Gastroesophageal sphincter (tissue), 4 donors: ENCODE measurements around the gene COL8A1. TPM values are rescaled to one million over a fixed set of nuclear protein-coding genes. Genes with fewer than 3 reads are reported as not detected.
A peak's percentile ranks its signal among the peaks of the same experiment; 100 is the strongest.

Experiments
- ATAC-seq: fragments of 150-250 bp; one replicate; pipeline ENCODE4 v1.9.1; 2016; ENCODE audit warnings: mild to moderate bottlenecking, moderate library complexity
- H3K27ac ChIP-seq, 4 donors: fragments of 200-600 bp; sonication (generic) in 3 of 4; 1 replicate in 3 of 4; 2 replicates in 1 of 4; pipeline ENCODE4 v1.5.1; 2016 to 2019
- H3K27me3 ChIP-seq: fragments of 200-600 bp; sonication (generic); one replicate; pipeline ENCODE4 v1.5.1; 2019
- H3K36me3 ChIP-seq, 2 donors: fragments of 200-600 bp; sonication (generic); one replicate each; pipeline ENCODE4 v1.5.1; 2019; ENCODE audit warnings: control low read depth in 1 of 2
- H3K4me1 ChIP-seq, 3 donors: fragments of 200-600 bp; sonication (generic); 1 replicate in 2 of 3; 2 replicates in 1 of 3; pipeline ENCODE4 v1.5.1; 2016 to 2019; ENCODE audit warnings: control low read depth in 2 of 3
- H3K4me3 ChIP-seq, 2 donors: fragments of 200-600 bp; sonication (generic); one replicate each; pipeline ENCODE4 v1.5.1; 2019; ENCODE audit warnings: mild to moderate bottlenecking in 1 of 2, moderate library complexity in 1 of 2
- H3K9me3 ChIP-seq, 3 donors: fragments of 200-600 bp; sonication (generic); one replicate each; pipeline ENCODE4 v1.5.1; 2017 to 2019; ENCODE audit warnings: control low read depth in 2 of 3
- EP300 ChIP-seq: sonication (generic); formaldehyde crosslinking; IDR thresholded peaks from one replicate; pipeline ENCODE4 v1.6.1; 2017; ENCODE audit warnings: antibody characterized with exemption, mild to moderate bottlenecking
- POLR2A ChIP-seq, 2 donors: fragments of 450-650 bp; IDR thresholded peaks; one replicate each; pipeline ENCODE4 v1.6.1; 2017; ENCODE audit warnings: antibody characterized with exemption in 2 of 2, mild to moderate bottlenecking in 2 of 2, moderate library complexity in 1 of 2
- POLR2AphosphoS5 ChIP-seq: sonication (generic); formaldehyde crosslinking; IDR thresholded peaks from one replicate; pipeline ENCODE4 v1.6.1; 2017; ENCODE audit warnings: antibody characterized with exemption
- whole genome bisulfite sequencing, 2 donors: methylation state at CpG; one replicate each; pipeline ENCODE4 v1.1.5; 2018; ENCODE audit warnings: low coverage in 1 of 2; 5-methylcytosine and 5-hydroxymethylcytosine counted together
- total RNA-seq, 4 donors: library from RNA; depleted of rRNA; stranded (reverse); fragments of >200 nt; gene quantifications; one replicate each; pipeline ENCODE4 v1.1.0, GENCODE V29; 2016
- TF ChIP-seq, protein P1 (sequence below), 4 experiments: fragments of 200-600 bp in 2 of 4; fragments of 450-650 bp in 2 of 4; sonication (generic) in 1 of 4; IDR thresholded peaks; one replicate each; pipeline ENCODE4 v1.5.1; 2017 to 2019; ENCODE audit warnings: antibody characterized with exemption in 4 of 4, mild to moderate bottlenecking in 2 of 4, moderate library complexity in 2 of 4

Gene COL8A1
- total RNA-seq, 4 donors from 2014 or later: 20.3 to 136 (median 80.1) TPM

DNA sequence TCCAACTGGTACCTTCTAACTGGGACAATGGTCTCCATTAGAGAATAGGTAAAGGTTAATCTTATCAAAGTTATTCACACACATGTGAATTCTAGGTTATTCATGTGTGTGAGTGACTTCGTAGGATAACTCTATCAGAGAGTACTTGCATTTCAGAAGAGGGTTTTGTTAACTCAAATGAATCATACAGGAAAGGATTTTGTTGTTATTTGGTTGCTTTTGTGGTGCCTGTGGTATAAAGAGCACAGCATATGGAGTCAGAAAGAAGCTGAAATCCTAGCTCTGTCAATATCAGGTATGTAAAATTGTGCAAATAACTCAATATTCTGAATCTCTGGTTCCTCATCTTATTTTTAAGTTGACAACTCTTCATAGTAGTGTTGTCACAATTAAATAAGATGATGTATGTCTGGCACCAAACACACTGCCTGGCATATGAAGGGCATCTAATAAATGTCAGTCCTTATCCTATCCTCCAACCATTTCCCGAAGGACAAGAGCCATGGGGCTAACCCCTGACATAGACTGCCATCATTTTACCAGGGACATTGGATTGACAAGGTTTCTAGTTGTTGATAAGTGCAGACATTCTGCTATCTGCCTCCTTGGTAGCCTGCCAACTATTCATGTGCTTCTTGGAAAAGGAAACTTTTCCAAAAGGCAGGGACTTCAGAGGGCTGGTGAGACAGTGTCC is 130.6 kb downstream of the COL8A1 start:
- no peak for ATAC-seq
- Histone ChIP-seq H3K27me3 (no peaks in the 10 kb centered on the region), H3K27ac (no peak overlapping the region), H3K36me3 (no peaks in the 10 kb centered on the region), H3K9me3 (no peaks in the 10 kb centered on the region), H3K4me1 (no peaks in the 10 kb centered on the region), H3K4me3 (no peak overlapping the region)
- WGBS, 2 donors: 85 to 95% methylated on average over 2 of the region's 2 CpGs
- TF ChIP-seq EP300: no peak
- TF ChIP-seq, protein P1, sequence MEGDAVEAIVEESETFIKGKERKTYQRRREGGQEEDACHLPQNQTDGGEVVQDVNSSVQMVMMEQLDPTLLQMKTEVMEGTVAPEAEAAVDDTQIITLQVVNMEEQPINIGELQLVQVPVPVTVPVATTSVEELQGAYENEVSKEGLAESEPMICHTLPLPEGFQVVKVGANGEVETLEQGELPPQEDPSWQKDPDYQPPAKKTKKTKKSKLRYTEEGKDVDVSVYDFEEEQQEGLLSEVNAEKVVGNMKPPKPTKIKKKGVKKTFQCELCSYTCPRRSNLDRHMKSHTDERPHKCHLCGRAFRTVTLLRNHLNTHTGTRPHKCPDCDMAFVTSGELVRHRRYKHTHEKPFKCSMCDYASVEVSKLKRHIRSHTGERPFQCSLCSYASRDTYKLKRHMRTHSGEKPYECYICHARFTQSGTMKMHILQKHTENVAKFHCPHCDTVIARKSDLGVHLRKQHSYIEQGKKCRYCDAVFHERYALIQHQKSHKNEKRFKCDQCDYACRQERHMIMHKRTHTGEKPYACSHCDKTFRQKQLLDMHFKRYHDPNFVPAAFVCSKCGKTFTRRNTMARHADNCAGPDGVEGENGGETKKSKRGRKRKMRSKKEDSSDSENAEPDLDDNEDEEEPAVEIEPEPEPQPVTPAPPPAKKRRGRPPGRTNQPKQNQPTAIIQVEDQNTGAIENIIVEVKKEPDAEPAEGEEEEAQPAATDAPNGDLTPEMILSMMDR (IDR thresholded peaks at IDR 0.05): no peak
- no peak for TF ChIP-seq POLR2AphosphoS5
- no peak for TF ChIP-seq POLR2A (IDR thresholded peaks at IDR 0.05)

GRCh38 chr3:99772171-99772570 is 133.8 kb downstream of the COL8A1 start:
- no peak overlapping the region for H3K4me3 ChIP-seq
- TF ChIP-seq, protein P1 (IDR thresholded peaks at IDR 0.05): no peak
- H3K27ac ChIP-seq: no peak overlapping the region
- 87 to 90% methylated on average over 3 of the region's 3 CpGs for WGBS, 2 donors
- H3K4me1 ChIP-seq: no peaks in the 10 kb centered on the region
- ATAC-seq: no peak
- H3K36me3 ChIP-seq: no peaks in the 10 kb centered on the region
- H3K9me3 ChIP-seq: no peaks in the 10 kb centered on the region
- H3K27me3 ChIP-seq: no peaks in the 10 kb centered on the region

DNA sequence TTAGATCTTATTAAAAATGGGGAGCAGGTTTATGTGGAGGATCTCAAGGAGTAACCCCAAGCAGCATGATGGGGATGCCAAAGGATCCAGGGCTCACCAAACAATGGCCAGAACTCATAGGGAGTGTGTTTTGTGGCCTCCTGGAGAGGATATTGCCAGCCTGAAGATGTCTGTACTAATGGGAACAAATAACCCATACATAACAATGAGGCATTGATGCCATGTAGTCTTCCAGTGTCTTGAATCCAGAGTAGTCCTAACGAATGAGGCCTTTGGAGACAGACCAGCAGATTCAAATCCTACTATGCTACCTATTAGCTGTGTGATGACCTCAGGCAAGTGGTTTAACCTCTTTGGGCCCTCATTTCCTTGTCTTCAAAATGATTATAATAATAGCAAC is 134.3 kb downstream of the COL8A1 start:
- Histone ChIP-seq H3K4me3 (no peak overlapping the region), H3K27me3 (no peaks in the 10 kb centered on the region), H3K9me3 (no peaks in the 10 kb centered on the region), H3K27ac (no peak overlapping the region), H3K36me3 (no peaks in the 10 kb centered on the region), H3K4me1 (no peaks in the 10 kb centered on the region)
- ATAC-seq: no peak
- 55 to 100% methylated on average over 1 of the region's 1 CpG for WGBS, 2 donors
- TF ChIP-seq, protein P1 (IDR thresholded peaks at IDR 0.05): no peak
- TF ChIP-seq POLR2A (IDR thresholded peaks at IDR 0.05): no peak
- no peak for TF ChIP-seq EP300
- no peak for TF ChIP-seq POLR2AphosphoS5

- Histone ChIP-seq H3K4me3 (no peak overlapping the region), H3K36me3 (no peaks in the 10 kb centered on the region), H3K27me3 (no peaks in the 10 kb centered on the region), H3K4me1 (no peaks in the 10 kb centered on the region), H3K9me3 (no peaks in the 10 kb centered on the region), H3K27ac (no peak overlapping the region)
- WGBS, 2 donors: 35 to 54% methylated on average over 2 of the region's 2 CpGs
- TF ChIP-seq, protein P1 (IDR thresholded peaks at IDR 0.05): no peak
- TF ChIP-seq POLR2A (IDR thresholded peaks at IDR 0.05) (no peak), EP300 (no peak), POLR2AphosphoS5 (no peak)
- peak; percentile 34 for ATAC-seq
Measured at GRCh38 chr3:99774467-99774866, 136.1 kb downstream of the COL8A1 start.

DNA sequence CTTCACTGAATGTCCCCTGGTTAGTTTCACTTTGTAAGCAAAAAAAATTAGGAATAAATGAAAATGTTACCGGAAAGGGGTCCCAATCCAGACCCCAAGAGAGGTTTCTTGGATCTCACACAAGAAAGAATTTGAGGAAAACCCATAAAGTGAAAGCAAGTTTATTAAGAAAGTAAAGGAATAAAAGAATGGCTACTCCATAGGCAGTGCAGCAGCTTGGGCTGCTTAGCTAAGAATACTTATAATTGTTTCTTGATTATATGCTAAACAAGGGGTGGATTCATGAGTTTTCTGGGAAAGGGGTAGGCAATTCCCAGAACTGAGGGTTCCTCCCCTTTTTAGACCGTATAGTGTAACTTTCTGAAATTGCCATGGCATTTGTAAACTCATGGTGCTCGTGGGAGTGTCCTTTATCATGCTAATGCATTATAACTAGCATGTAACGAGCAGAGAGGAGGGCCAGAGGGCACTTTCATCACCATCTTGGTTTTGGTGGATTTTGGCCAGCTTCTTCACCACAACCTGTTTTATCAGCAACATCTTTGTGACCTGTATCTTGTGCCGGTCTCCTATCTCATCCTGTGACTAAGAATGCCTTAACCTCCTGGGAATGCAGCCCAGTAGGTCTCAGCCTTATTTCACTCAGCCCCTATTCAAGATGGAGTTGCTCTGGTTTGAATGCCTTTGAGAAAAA is 138.3 kb downstream of the COL8A1 start:
- TF ChIP-seq, protein P1 (IDR thresholded peaks at IDR 0.05): no peak
- TF ChIP-seq POLR2AphosphoS5: no peak
- no peak for TF ChIP-seq EP300
- TF ChIP-seq POLR2A (IDR thresholded peaks at IDR 0.05): no peak
- Histone ChIP-seq H3K27me3 (no peaks in the 10 kb centered on the region), H3K4me1 (no peaks in the 10 kb centered on the region), H3K27ac (peak overlapping the region in 1 of 4 donors; percentile 27), H3K4me3 (no peak overlapping the region), H3K9me3 (no peaks in the 10 kb centered on the region), H3K36me3 (no peaks in the 10 kb centered on the region)
- no peak for ATAC-seq
- WGBS, 2 donors: 79 to 84% methylated on average over 4 to 5 of the region's 5 CpGs
